ENCODE data around the gene ITGA11.

ITGA11 gene

DNA sequence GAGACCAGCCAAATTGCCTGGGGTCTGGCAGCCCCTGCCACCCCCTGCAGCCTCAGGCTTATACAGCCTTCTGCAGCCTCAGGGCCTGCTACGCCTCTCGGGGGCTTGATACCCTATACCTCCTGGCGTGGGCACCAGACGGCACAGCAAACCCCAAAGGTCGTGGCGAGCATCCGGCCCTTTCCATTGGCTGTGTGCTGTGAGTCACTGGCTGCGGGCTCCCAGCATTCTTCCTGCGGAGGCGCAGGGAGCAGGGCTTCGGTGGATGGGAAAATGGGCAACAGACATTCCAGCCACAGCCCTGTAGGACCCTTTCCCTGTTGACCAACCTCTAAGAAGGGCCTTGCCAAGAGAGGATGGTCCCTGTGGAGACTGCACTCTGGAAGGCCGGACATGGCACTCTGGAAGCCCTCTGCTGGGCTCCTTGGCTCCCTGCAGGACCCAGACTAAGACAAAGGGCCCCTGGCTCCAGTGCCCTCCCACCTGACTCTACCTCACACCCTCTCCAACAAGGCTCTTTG, 59.6 kb downstream of the ITGA11 start:
- H4K20me1 ChIP-seq, result no peaks in the 10 kb centered on the region
- peaks cover 23 to 57% (median 49%) of the 10 kb centered on the region in 10 experiments for H3K4me1 ChIP-seq
- TF ChIP-seq Cebpa-rat (IDR thresholded peaks at IDR 0.05), result no peak
- H3K9me3 ChIP-seq (replicated peaks in 1 of 11), result no peaks in the 10 kb centered on the region
- H3K27ac ChIP-seq, result 0 out of 22 replicates have a peak overlapping the region, but pooled peaks of 1 of the 11 experiments have one; percentile 12
- H3K36me3 ChIP-seq, result no peaks in the 10 kb centered on the region
- no peaks in the 10 kb centered on the region for H3K27me3 ChIP-seq
- H3K9ac ChIP-seq, result no peak overlapping the region
- no peak overlapping the region for H3K4me3 ChIP-seq
- H3K4me2 ChIP-seq, result peak overlapping the region in 6 of 11 experiments; percentile 2 to 94 (median 26); a peak in 9 of 22 replicates

DNA sequence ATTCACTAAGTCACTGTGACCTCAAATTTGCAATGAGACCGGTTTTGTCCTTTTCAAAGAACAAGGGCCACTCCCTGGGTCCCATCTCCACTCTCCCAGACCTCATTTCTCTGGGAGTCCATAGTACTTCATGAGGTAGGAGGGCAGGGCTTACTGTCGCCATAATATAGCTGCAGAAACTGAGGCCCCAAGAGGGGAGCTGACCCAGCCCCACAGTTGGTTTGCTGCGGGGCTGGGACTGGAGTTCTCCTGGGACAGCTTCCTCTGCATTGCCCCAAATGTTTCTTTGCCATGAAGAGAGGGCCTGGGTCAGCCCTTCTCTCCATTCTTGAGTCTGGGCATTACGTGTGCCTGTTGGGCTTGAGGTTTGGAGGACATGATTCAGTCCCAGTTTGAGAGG, 60.1 kb downstream of the ITGA11 start:
- TF ChIP-seq Cebpa-rat (IDR thresholded peaks at IDR 0.05), result no peak
- 0 out of 22 replicates have a peak overlapping the region, but pooled peaks of 1 of the 11 experiments have one; percentile 10 for H3K27ac ChIP-seq
- no peaks in the 10 kb centered on the region for H3K9me3 ChIP-seq (replicated peaks in 1 of 11)
- H3K4me2 ChIP-seq, result peak overlapping the region in 6 of 11 experiments; percentile 2 to 94 (median 26); a peak in 11 of 22 replicates
- H4K20me1 ChIP-seq, result no peaks in the 10 kb centered on the region
- H3K27me3 ChIP-seq, result no peaks in the 10 kb centered on the region
- peaks cover 26 to 62% (median 54%) of the 10 kb centered on the region in 10 experiments for H3K4me1 ChIP-seq
- no peaks in the 10 kb centered on the region for H3K36me3 ChIP-seq
- no peak overlapping the region for H3K4me3 ChIP-seq
- H3K9ac ChIP-seq, result no peak overlapping the region

DNA sequence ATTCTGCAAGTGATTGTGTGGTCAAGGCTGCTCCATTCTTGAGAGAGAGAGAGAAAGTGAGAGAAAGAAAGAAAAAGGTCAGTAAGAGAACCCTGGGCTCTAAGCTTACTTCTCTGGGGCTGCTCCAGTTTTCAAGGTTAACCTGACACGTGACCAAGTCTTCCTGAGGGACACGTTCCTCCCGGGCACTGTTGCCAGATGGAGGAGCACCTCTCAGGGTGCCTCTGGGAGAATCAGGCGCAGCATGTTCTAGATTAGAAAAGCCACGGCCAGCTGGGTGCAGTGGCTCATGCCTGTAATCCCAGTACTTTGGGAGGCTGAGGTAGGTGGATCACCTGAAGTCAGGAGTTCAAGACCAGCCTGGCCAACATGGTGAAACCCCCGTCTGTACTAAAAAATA, 60.8 kb downstream of the ITGA11 start:
- Histone ChIP-seq H3K36me3 (no peaks in the 10 kb centered on the region), H3K4me2 (peak overlapping the region; percentile 0 to 96 (median 77); a peak in 21 of 22 replicates), H4K20me1 (no peaks in the 10 kb centered on the region), H3K27me3 (no peaks in the 10 kb centered on the region), H3K4me3 (no peak overlapping the region), H3K9ac (peak overlapping the region in 2 of 11 experiments; percentile 39 to 50; a peak in 1 of 22 replicates), H3K27ac (peak overlapping the region in 4 of 11 experiments; percentile 20 to 60 (median 44); a peak in 5 of 22 replicates), H3K4me1 (peaks cover 33 to 69% (median 61%) of the 10 kb centered on the region in 10 experiments), H3K9me3 (replicated peaks in 1 of 11) (no peaks in the 10 kb centered on the region)
- no peak for TF ChIP-seq Cebpa-rat (IDR thresholded peaks at IDR 0.05)

DNA sequence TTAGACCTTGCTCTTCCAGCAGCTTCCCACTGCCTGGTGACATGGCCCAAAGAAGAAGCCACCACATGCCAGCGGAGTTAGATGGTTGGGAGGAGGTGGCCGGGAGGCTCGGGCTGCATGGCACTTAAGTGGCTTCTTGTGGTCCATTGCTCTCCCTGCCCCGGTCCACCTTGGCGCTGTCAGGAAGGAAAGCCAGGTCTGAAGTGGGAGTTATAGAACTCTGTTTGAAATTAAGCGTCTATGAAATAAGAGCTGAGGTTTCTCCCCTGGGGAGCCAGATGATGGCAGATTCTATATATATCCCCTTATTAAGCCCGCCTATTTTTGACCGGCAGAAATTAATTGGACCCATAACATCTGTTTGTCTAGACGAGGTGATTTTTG, 61.2 kb downstream of the ITGA11 start:
- no peaks in the 10 kb centered on the region for H3K27me3 ChIP-seq
- H3K9ac ChIP-seq, result peak overlapping the region in 3 of 11 experiments; percentile 39 to 50 (median 41); a peak in 3 of 22 replicates
- no peak overlapping the region for H3K4me3 ChIP-seq

DNA sequence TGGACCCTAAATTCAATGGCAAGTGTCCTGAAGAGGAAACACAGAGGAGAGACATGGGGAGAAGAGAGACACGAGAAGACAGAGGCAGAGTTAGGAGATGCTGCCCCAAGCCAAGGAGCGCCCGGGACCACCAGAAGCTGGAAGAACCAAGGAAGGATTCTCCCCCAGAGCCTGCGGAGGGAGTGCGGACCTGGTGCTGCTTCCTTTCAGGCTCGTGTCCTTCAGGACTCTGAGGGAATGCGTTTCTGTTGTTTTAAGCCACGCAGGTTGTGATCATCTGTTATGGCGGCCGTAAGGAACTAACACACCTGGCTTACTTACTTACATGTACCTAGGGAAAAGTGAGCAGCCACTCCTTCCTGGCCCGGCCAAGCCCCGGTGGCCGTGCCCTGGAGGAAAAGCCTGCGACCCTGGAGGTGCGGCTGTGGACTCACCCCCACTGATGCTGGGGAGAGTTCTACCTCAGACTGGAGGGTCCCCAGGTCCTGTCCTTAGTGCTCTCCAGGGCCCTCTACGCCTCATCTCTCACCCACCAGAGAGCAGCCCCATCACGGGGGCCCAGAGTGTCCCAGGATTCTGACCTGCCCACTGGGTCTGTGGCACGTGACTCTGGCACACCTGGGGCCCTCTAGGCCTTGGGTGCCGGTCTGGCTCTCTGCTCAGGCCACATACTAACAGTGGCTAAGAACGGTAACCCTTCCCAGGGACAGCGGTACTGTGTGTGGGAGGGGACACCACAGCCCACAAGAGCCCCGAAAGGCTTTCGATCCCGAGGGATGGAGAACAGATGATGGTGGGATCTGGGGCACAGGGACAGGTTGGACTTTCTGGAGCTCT, 61.8 kb downstream of the ITGA11 start:
- Histone ChIP-seq H3K9ac (peak overlapping the region in 4 of 11 experiments; percentile 10 to 50 (median 40); a peak in 3 of 22 replicates), H3K27ac (peak overlapping the region in 4 of 11 experiments; percentile 34 to 61 (median 56); a peak in 7 of 22 replicates), H3K4me1 (peaks cover 43 to 74% (median 71%) of the 10 kb centered on the region in 10 experiments), H3K9me3 (replicated peaks in 1 of 11) (no peaks in the 10 kb centered on the region), H3K27me3 (no peaks in the 10 kb centered on the region), H4K20me1 (no peaks in the 10 kb centered on the region), H3K4me3 (no peak overlapping the region), H3K36me3 (no peaks in the 10 kb centered on the region), H3K4me2 (peak overlapping the region; percentile 0 to 96 (median 77); a peak in 20 of 22 replicates)
- no peak for TF ChIP-seq Cebpa-rat (IDR thresholded peaks at IDR 0.05)

More for the DNA sequence above, 61.2 kb downstream of the ITGA11 start:
- no peaks in the 10 kb centered on the region for H3K9me3 ChIP-seq (replicated peaks in 1 of 11)
- no peaks in the 10 kb centered on the region for H4K20me1 ChIP-seq
- peak overlapping the region; percentile 0 to 96 (median 77); a peak in 21 of 22 replicates for H3K4me2 ChIP-seq
- no peak for TF ChIP-seq Cebpa-rat (IDR thresholded peaks at IDR 0.05)
- peak overlapping the region in 4 of 11 experiments; percentile 34 to 61 (median 56); a peak in 7 of 22 replicates for H3K27ac ChIP-seq
- no peaks in the 10 kb centered on the region for H3K36me3 ChIP-seq
- peaks cover 37 to 73% (median 65%) of the 10 kb centered on the region in 10 experiments for H3K4me1 ChIP-seq

DNA sequence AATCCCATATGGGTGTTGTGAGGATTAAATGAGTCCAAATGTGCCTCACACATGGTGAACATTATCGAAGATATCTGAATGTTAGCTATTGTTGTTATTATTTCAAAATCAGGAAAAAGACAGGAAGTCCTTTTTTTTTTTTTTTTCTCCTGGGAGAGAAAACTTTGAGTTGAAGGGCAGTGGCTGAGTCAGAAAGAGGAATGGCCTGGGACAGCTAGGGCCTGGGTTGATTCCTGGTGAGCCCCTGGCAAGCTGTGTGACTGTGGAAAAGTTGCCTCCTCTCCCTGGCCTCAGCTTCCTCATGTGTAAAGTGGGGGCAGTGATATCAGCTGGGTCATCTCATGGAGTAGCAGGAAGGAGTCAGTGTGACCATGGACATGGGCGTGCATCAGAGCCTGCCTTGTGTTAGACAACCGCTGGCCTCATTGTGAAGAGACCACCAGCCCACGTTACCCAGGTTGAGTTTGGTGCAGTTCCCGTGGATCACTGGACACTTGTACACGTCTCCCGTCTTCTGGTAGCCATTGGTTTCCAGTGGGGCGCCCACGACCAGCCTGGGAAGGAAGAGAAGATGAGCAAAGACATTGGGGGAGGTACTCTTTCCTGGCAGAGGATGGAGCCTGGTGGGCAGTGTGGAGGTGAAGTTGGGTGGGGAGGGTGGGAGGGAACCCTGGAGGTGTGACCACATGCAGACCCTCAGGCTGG, 63.1 kb downstream of the ITGA11 start:
- no peaks in the 10 kb centered on the region for H3K27me3 ChIP-seq
- no peaks in the 10 kb centered on the region for H3K9me3 ChIP-seq (replicated peaks in 1 of 11)
- H3K4me3 ChIP-seq, result no peak overlapping the region
- peak overlapping the region; percentile 57 to 98 (median 85) for H3K4me2 ChIP-seq
- TF ChIP-seq Cebpa-rat (IDR thresholded peaks at IDR 0.05), result no peak
- H3K9ac ChIP-seq, result peak overlapping the region in 4 of 11 experiments; percentile 1 to 42 (median 30); a peak in 4 of 22 replicates
- H4K20me1 ChIP-seq, result no peaks in the 10 kb centered on the region
- H3K27ac ChIP-seq, result peak overlapping the region in 6 of 11 experiments; percentile 8 to 88 (median 84); a peak in 8 of 22 replicates
- peaks cover 56 to 87% (median 83%) of the 10 kb centered on the region in 10 experiments for H3K4me1 ChIP-seq
- no peaks in the 10 kb centered on the region for H3K36me3 ChIP-seq

DNA sequence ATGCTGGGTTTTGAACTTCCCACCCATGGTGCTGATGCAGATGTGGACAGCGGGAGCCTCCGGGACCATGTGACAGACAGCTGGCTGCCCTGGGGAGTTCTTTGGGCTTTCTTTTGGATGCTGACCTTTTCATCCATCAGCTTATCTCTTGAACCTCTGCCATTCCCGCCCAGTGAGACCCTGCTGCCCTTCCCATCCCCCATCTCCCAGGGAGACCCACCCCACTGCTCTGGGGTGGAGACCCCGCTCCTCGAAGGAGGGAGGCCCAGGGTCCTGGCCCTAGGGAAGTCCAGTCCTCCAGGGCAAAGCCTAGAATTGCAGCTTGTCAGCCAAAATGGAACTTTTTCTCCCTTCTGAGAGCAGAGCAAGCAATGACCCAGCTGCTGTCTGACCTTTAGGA, 64.0 kb downstream of the ITGA11 start:
- Histone ChIP-seq H3K4me2 (peak overlapping the region; percentile 57 to 98 (median 85)), H3K27me3 (no peaks in the 10 kb centered on the region), H3K4me1 (peaks cover 59 to 96% (median 90%) of the 10 kb centered on the region in 10 experiments), H3K9ac (peak overlapping the region in 5 of 11 experiments; percentile 1 to 42 (median 25); a peak in 5 of 22 replicates), H4K20me1 (no peaks in the 10 kb centered on the region), H3K4me3 (no peak overlapping the region), H3K36me3 (no peaks in the 10 kb centered on the region), H3K27ac (peak overlapping the region in 7 of 11 experiments; percentile 11 to 88 (median 80); a peak in 11 of 22 replicates), H3K9me3 (replicated peaks in 1 of 11) (no peaks in the 10 kb centered on the region)
- TF ChIP-seq Cebpa-rat (IDR thresholded peaks at IDR 0.05), result no peak

DNA sequence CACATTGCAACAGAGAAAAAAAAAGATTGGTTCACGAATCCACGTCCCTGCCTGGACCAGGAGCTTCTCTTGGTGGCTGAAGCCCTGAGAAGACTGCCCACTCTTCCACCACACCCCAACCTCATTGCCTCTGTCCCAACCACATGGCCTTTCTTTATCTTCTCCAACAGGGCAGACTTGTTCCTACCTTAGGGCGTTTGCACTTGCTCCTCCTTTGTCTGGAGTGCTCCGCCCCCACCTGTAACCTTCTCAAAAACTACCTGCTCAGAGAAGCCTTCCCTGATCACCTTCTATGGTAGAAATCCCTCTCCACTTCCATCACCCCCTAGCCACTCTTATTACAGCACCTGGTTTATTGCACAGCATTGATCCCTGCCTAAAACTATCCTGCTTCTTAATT, 64.7 kb downstream of the ITGA11 start:
- no peaks in the 10 kb centered on the region for H3K36me3 ChIP-seq
- H3K27ac ChIP-seq, result peak overlapping the region in 7 of 11 experiments; percentile 69 to 88 (median 80); a peak in 13 of 22 replicates
- TF ChIP-seq Cebpa-rat (IDR thresholded peaks at IDR 0.05), result no peak

More for the DNA sequence above, 64.7 kb downstream of the ITGA11 start:
- Histone ChIP-seq H3K9me3 (replicated peaks in 1 of 11) (no peaks in the 10 kb centered on the region), H4K20me1 (no peaks in the 10 kb centered on the region), H3K4me3 (no peak overlapping the region), H3K4me1 (peaks cover 59 to 93% (median 87%) of the 10 kb centered on the region in 10 experiments), H3K4me2 (peak overlapping the region in 10 of 11 experiments; percentile 80 to 98 (median 90); a peak in 19 of 22 replicates), H3K27me3 (no peaks in the 10 kb centered on the region), H3K9ac (peak overlapping the region in 6 of 11 experiments; percentile 64 to 80 (median 76); a peak in 9 of 22 replicates)

Measured in BLaER1 treated with 17β-estradiol and CSF1 and Interleukin-3, amounts not matched to agents 10 nM and 100 nM (cell line).